ENCODE measurements around the gene TEKTIP1.

GRCh38 chr19:3504735-3505134 lies 34.2 kb upstream of the TEKTIP1 start:
- TF ChIP-seq CTCF (IDR thresholded peaks at IDR 0.05; ENCODE audit: low read depth, low read length), result no peak
- no peak for TF ChIP-seq EZH2phosphoT487 (IDR thresholded peaks at IDR 0.05; ENCODE audit: low read depth)
